Neural cell (in vitro differentiated cells): Measurements from ENCODE around the gene TMEM184A.

Experiments
- CTCF ChIP-seq: fragments of 450-650 bp; IDR thresholded peaks from 2 replicates; pipeline ENCODE4 v1.5.1; 2014; ENCODE audit warnings: antibody characterized with exemption, mild to moderate bottlenecking, moderate library complexity; ENCODE audit not compliant: poor library complexity, severe bottlenecking
- EP300 ChIP-seq: fragments of 450-650 bp; conservative IDR thresholded peaks from 2 replicates; pipeline ENCODE4 v1.6.1; 2014; ENCODE audit warnings: antibody characterized with exemption, mild to moderate bottlenecking, moderate library complexity; ENCODE audit not compliant: poor library complexity, severe bottlenecking
- EZH2 ChIP-seq: fragments of 200-600, 300-800 bp; shearing (Covaris generic), sonication (generic); IDR thresholded peaks from 2 replicates; pipeline ENCODE4 v1.6.1; 2014; ENCODE audit warnings: antibody characterized with exemption, low read length, borderline replicate concordance, mild to moderate bottlenecking; ENCODE audit not compliant: insufficient read depth, poor library complexity, severe bottlenecking
- MXI1 ChIP-seq: fragments of 450-650 bp; conservative IDR thresholded peaks from 2 replicates; pipeline ENCODE4 v1.6.1; 2014; ENCODE audit warnings: antibody characterized with exemption, mild to moderate bottlenecking; ENCODE audit not compliant: poor library complexity, severe bottlenecking
- POLR2AphosphoS5 ChIP-seq: IDR thresholded peaks from 2 replicates; pipeline ENCODE4 v1.6.1; 2012
- RAD21 ChIP-seq: fragments of 450-650 bp; conservative IDR thresholded peaks from 2 replicates; pipeline ENCODE4 v1.6.1; 2014; ENCODE audit warnings: antibody characterized with exemption, mild to moderate bottlenecking, moderate library complexity
- SMC3 ChIP-seq: fragments of 450-650 bp; conservative IDR thresholded peaks from 2 replicates; pipeline ENCODE4 v1.6.1; 2014; ENCODE audit warnings: antibody characterized with exemption, mild to moderate bottlenecking, moderate library complexity; ENCODE audit not compliant: poor library complexity
- TAF1 ChIP-seq: IDR thresholded peaks from 2 replicates; pipeline ENCODE4 v1.6.1; 2012; ENCODE audit warnings: low read depth

DNA sequence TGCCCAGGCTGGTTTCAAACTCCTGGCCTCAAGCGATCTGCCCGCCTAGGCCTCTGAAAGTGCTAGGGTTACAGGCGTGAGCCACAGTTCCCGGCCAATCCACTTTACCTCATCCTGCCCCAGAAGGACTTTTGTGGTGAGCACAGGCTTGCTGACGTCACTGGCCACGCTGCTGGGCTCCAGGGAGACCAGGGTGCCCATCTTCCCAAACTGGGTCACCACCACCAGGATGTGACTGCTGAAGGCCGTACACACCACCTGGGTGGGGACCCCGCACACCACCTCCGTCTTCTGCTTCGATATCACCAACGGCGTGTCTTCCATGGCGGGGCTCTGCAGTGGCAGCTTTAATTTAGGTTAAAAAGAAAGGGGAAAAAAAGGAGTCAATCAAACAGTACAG is 13.0 kb upstream of the TMEM184A start:
- TF ChIP-seq CTCF (no peak), MXI1 (no peak), POLR2AphosphoS5 (no peak), EZH2 (no peak), EP300 (no peak), SMC3 (no peak), TAF1 (no peak), RAD21 (no peak)
